Trophoblast cell (in vitro differentiated cells and primary cell): ENCODE results near the gene EML1.

Experiments used
- DNase-seq, 2 donors: peaks; one replicate each; pipeline ENCODE4 v3.0.0-alpha.2; 2016
- H2AFZ ChIP-seq: 2 replicates; pipeline ENCODE4 v1.6.1; 2013; ENCODE audit warnings: low read length, moderate library complexity, mild to moderate bottlenecking; ENCODE audit not compliant: insufficient read depth, poor library complexity
- H2AK5ac ChIP-seq: 2 replicates; pipeline ENCODE4 v1.6.1; 2013; ENCODE audit warnings: mild to moderate bottlenecking, low read length
- H2BK120ac ChIP-seq: 2 replicates; pipeline ENCODE4 v1.6.1; 2013; ENCODE audit warnings: low read length, mild to moderate bottlenecking, moderate library complexity; ENCODE audit not compliant: insufficient read depth, poor library complexity
- H2BK12ac ChIP-seq: 2 replicates; pipeline ENCODE4 v1.6.1; 2013; ENCODE audit warnings: mild to moderate bottlenecking, low read length, moderate library complexity
- H2BK5ac ChIP-seq: 2 replicates; pipeline ENCODE4 v1.6.1; 2013; ENCODE audit warnings: low read length, low read depth, moderate library complexity, mild to moderate bottlenecking; ENCODE audit not compliant: poor library complexity
- H3K14ac ChIP-seq: 2 replicates; pipeline ENCODE4 v1.6.1; 2013; ENCODE audit warnings: mild to moderate bottlenecking, low read length
- H3K18ac ChIP-seq: 2 replicates; pipeline ENCODE4 v1.6.1; 2013; ENCODE audit warnings: mild to moderate bottlenecking, low read length
- H3K23ac ChIP-seq: 2 replicates; pipeline ENCODE4 v1.6.1; 2013; ENCODE audit warnings: low read length
- H3K27ac ChIP-seq: 2 replicates; pipeline ENCODE4 v1.5.1; 2013; ENCODE audit warnings: low read depth, mild to moderate bottlenecking, inconsistent platforms, low read length, moderate library complexity
- H3K27me3 ChIP-seq: 2 replicates; pipeline ENCODE4 v1.6.1; 2013; ENCODE audit warnings: inconsistent platforms, mild to moderate bottlenecking, low read length, moderate library complexity; ENCODE audit not compliant: insufficient read depth
- H3K36me3 ChIP-seq, 2 experiments: 1 replicate in 1 of 2; 2 replicates in 1 of 2; pipeline ENCODE4 v1.6.1; 2013; ENCODE audit warnings: low read length in 2 of 2, mild to moderate bottlenecking in 2 of 2, moderate library complexity in 1 of 2; ENCODE audit not compliant: insufficient read depth in 2 of 2, control insufficient read depth in 1 of 2
- H3K4ac ChIP-seq: 2 replicates; pipeline ENCODE4 v1.6.1; 2013; ENCODE audit warnings: low read depth, mild to moderate bottlenecking, low read length, moderate library complexity
- H3K4me1 ChIP-seq, 2 experiments: 1 replicate in 1 of 2; 2 replicates in 1 of 2; pipeline ENCODE4 v1.6.1; 2013; ENCODE audit warnings: low read length in 2 of 2, mild to moderate bottlenecking in 2 of 2, moderate library complexity in 1 of 2; ENCODE audit not compliant: insufficient read depth in 2 of 2, control insufficient read depth in 1 of 2
- H3K4me2 ChIP-seq: 2 replicates; pipeline ENCODE4 v1.6.1; 2013; ENCODE audit warnings: inconsistent platforms, mild to moderate bottlenecking, low read length, moderate library complexity
- H3K4me3 ChIP-seq: 2 replicates; pipeline ENCODE4 v1.5.1; 2013; ENCODE audit warnings: mild to moderate bottlenecking, low read depth, low read length, inconsistent platforms
- H3K79me1 ChIP-seq: one replicate; pipeline ENCODE4 v1.6.1; 2013; ENCODE audit warnings: low read length
- H3K79me2 ChIP-seq: 2 replicates; pipeline ENCODE4 v1.6.1; 2013; ENCODE audit warnings: low read length, mild to moderate bottlenecking; ENCODE audit not compliant: control insufficient read depth, insufficient read depth, poor library complexity
- H3K9ac ChIP-seq: 2 replicates; pipeline ENCODE4 v1.6.1; 2013; ENCODE audit warnings: mild to moderate bottlenecking, low read length
- H3K9me3 ChIP-seq: 2 replicates; pipeline ENCODE4 v1.6.1; 2013; ENCODE audit warnings: low read depth, mild to moderate bottlenecking, control low read depth, inconsistent platforms, low read length; ENCODE audit not compliant: insufficient read depth
- H4K12ac ChIP-seq: 2 replicates; pipeline ENCODE4 v1.6.1; 2013; ENCODE audit warnings: low read depth, mild to moderate bottlenecking, low read length, moderate library complexity
- H4K8ac ChIP-seq: 2 replicates; pipeline ENCODE4 v1.6.1; 2013; ENCODE audit warnings: low read depth, mild to moderate bottlenecking, low read length, moderate library complexity
- H4K91ac ChIP-seq: one replicate; pipeline ENCODE4 v1.6.1; 2013; ENCODE audit warnings: low read depth, mild to moderate bottlenecking, low read length, moderate library complexity
- WGBS: extraction: QIAGEN DNeasy Blood & Tissue Kit; methylation state at CpG from one replicate; pipeline ENCODE4 v1.1.7; 2013; ENCODE audit warnings: missing lambda C conversion rate; ENCODE audit not compliant: insufficient read length, insufficient coverage; ENCODE audit errors: extremely low coverage; 5-methylcytosine and 5-hydroxymethylcytosine counted together

The EML1 gene

GRCh38 chr14:99817331-99817730, 24.1 kb downstream of the EML1 start:
- H3K27ac ChIP-seq: no peak overlapping the region
- no peak overlapping the region for H3K4me3 ChIP-seq
- no peaks in the 10 kb centered on the region for H3K79me1 ChIP-seq
- no peak overlapping the region for H4K91ac ChIP-seq
- no peaks in the 10 kb centered on the region for H3K36me3 ChIP-seq
- no peak overlapping the region for H3K4ac ChIP-seq
- no peaks in the 10 kb centered on the region for H3K27me3 ChIP-seq
- no CpG with 5 or more reads among the region's 10 CpGs for WGBS
- no peak overlapping the region for H3K23ac ChIP-seq
- no peaks in the 10 kb centered on the region for H3K4me1 ChIP-seq
- no peak overlapping the region for H4K8ac ChIP-seq
- H2BK12ac ChIP-seq: no peak overlapping the region
- H4K12ac ChIP-seq: no peak overlapping the region
- H2BK5ac ChIP-seq: no peak overlapping the region
- no peak overlapping the region for H3K18ac ChIP-seq
- H3K79me2 ChIP-seq: no peaks in the 10 kb centered on the region
- DNase-seq: no peak
- no peaks in the 10 kb centered on the region for H3K9me3 ChIP-seq
- H3K9ac ChIP-seq: no peak overlapping the region
- H3K4me2 ChIP-seq: no peak overlapping the region
- no peak overlapping the region for H3K14ac ChIP-seq
- H2AFZ ChIP-seq: no peak overlapping the region
- no peak overlapping the region for H2BK120ac ChIP-seq
- H2AK5ac ChIP-seq: no peak overlapping the region

GRCh38 chr14:99818503-99819036, 25.4 kb downstream of the EML1 start:
- H3K79me2 ChIP-seq: no peaks in the 10 kb centered on the region
- no peak overlapping the region for H2AK5ac ChIP-seq
- no peak overlapping the region for H3K14ac ChIP-seq
- no peak overlapping the region for H3K23ac ChIP-seq
- H4K8ac ChIP-seq: no peak overlapping the region
- H3K79me1 ChIP-seq: no peaks in the 10 kb centered on the region
- no peak for DNase-seq
- H4K12ac ChIP-seq: no peak overlapping the region
- H3K18ac ChIP-seq: no peak overlapping the region
- H2BK12ac ChIP-seq: no peak overlapping the region
- no peak overlapping the region for H3K4me2 ChIP-seq
- H2AFZ ChIP-seq: no peak overlapping the region
- H3K27me3 ChIP-seq: no peaks in the 10 kb centered on the region
- H3K4me1 ChIP-seq: no peaks in the 10 kb centered on the region
- H4K91ac ChIP-seq: no peak overlapping the region
- no peak overlapping the region for H3K4me3 ChIP-seq
- H3K36me3 ChIP-seq: no peaks in the 10 kb centered on the region
- WGBS: no CpG with 5 or more reads among the region's 11 CpGs
- H3K27ac ChIP-seq: no peak overlapping the region
- H3K9ac ChIP-seq: no peak overlapping the region
- H3K4ac ChIP-seq: no peak overlapping the region
- no peaks in the 10 kb centered on the region for H3K9me3 ChIP-seq
- H2BK5ac ChIP-seq: no peak overlapping the region
- no peak overlapping the region for H2BK120ac ChIP-seq

- no peak for DNase-seq
- Histone ChIP-seq H3K4me2 (no peak overlapping the region), H4K91ac (no peak overlapping the region), H3K9ac (no peak overlapping the region), H3K4me3 (no peak overlapping the region), H2BK120ac (no peak overlapping the region), H3K4me1 (no peaks in the 10 kb centered on the region), H3K14ac (no peak overlapping the region), H3K18ac (no peak overlapping the region), H4K12ac (no peak overlapping the region), H4K8ac (no peak overlapping the region), H3K9me3 (no peaks in the 10 kb centered on the region), H2BK5ac (no peak overlapping the region), H3K36me3 (no peaks in the 10 kb centered on the region), H2AK5ac (no peak overlapping the region), H3K27me3 (no peaks in the 10 kb centered on the region), H3K79me1 (no peaks in the 10 kb centered on the region), H3K4ac (no peak overlapping the region), H2BK12ac (no peak overlapping the region), H3K79me2 (no peaks in the 10 kb centered on the region), H2AFZ (no peak overlapping the region), H3K23ac (no peak overlapping the region), H3K27ac (no peak overlapping the region)
- no CpG with 5 or more reads among the region's 15 CpGs for WGBS
Observed at GRCh38 chr14:99819514-99819913, 26.3 kb downstream of the EML1 start.

- Histone ChIP-seq H3K79me1 (no peaks in the 10 kb centered on the region), H3K79me2 (no peaks in the 10 kb centered on the region), H3K4me1 (no peaks in the 10 kb centered on the region), H3K4me3 (no peak overlapping the region), H3K9ac (no peak overlapping the region), H2AK5ac (no peak overlapping the region), H3K4me2 (no peak overlapping the region), H3K14ac (no peak overlapping the region), H3K23ac (no peak overlapping the region), H4K8ac (no peak overlapping the region), H2BK120ac (no peak overlapping the region), H2AFZ (no peak overlapping the region), H3K18ac (no peak overlapping the region), H3K4ac (no peak overlapping the region), H3K9me3 (no peaks in the 10 kb centered on the region), H4K12ac (no peak overlapping the region), H3K27ac (no peak overlapping the region), H4K91ac (no peak overlapping the region), H2BK12ac (no peak overlapping the region), H3K36me3 (no peaks in the 10 kb centered on the region), H2BK5ac (no peak overlapping the region), H3K27me3 (no peaks in the 10 kb centered on the region)
- no CpG with 5 or more reads among the region's 10 CpGs for WGBS
- DNase-seq: no peak
Observed at GRCh38 chr14:99820702-99821331, 27.6 kb downstream of the EML1 start.
